Trophoblast cell (in vitro differentiated cells and primary cell): ENCODE data around the gene APOA5.
A peak's percentile ranks its signal among the peaks of the same experiment; 100 is the strongest.
"Not testable (repeated sequence)": the region's sequence is repeated elsewhere in the genome, so short reads cannot be mapped to it uniquely, and the experiment has no call there.

ENCODE experiments used
- DNase-seq, 2 donors: peaks; one replicate each; pipeline ENCODE4 v3.0.0-alpha.2; 2016
- H2AFZ ChIP-seq: 2 replicates; pipeline ENCODE4 v1.6.1; 2013; ENCODE audit warnings: low read length, moderate library complexity, mild to moderate bottlenecking; ENCODE audit not compliant: insufficient read depth, poor library complexity
- H2AK5ac ChIP-seq: 2 replicates; pipeline ENCODE4 v1.6.1; 2013; ENCODE audit warnings: mild to moderate bottlenecking, low read length
- H2BK120ac ChIP-seq: 2 replicates; pipeline ENCODE4 v1.6.1; 2013; ENCODE audit warnings: low read length, mild to moderate bottlenecking, moderate library complexity; ENCODE audit not compliant: insufficient read depth, poor library complexity
- H2BK12ac ChIP-seq: 2 replicates; pipeline ENCODE4 v1.6.1; 2013; ENCODE audit warnings: mild to moderate bottlenecking, low read length, moderate library complexity
- H2BK5ac ChIP-seq: 2 replicates; pipeline ENCODE4 v1.6.1; 2013; ENCODE audit warnings: low read length, low read depth, moderate library complexity, mild to moderate bottlenecking; ENCODE audit not compliant: poor library complexity
- H3K14ac ChIP-seq: 2 replicates; pipeline ENCODE4 v1.6.1; 2013; ENCODE audit warnings: mild to moderate bottlenecking, low read length
- H3K18ac ChIP-seq: 2 replicates; pipeline ENCODE4 v1.6.1; 2013; ENCODE audit warnings: mild to moderate bottlenecking, low read length
- H3K23ac ChIP-seq: 2 replicates; pipeline ENCODE4 v1.6.1; 2013; ENCODE audit warnings: low read length
- H3K27ac ChIP-seq: 2 replicates; pipeline ENCODE4 v1.5.1; 2013; ENCODE audit warnings: low read depth, mild to moderate bottlenecking, inconsistent platforms, low read length, moderate library complexity
- H3K27me3 ChIP-seq: 2 replicates; pipeline ENCODE4 v1.6.1; 2013; ENCODE audit warnings: inconsistent platforms, mild to moderate bottlenecking, low read length, moderate library complexity; ENCODE audit not compliant: insufficient read depth
- H3K36me3 ChIP-seq, 2 experiments: 1 replicate in 1 of 2; 2 replicates in 1 of 2; pipeline ENCODE4 v1.6.1; 2013; ENCODE audit warnings: low read length in 2 of 2, mild to moderate bottlenecking in 2 of 2, moderate library complexity in 1 of 2; ENCODE audit not compliant: insufficient read depth in 2 of 2, control insufficient read depth in 1 of 2
- H3K4ac ChIP-seq: 2 replicates; pipeline ENCODE4 v1.6.1; 2013; ENCODE audit warnings: low read depth, mild to moderate bottlenecking, low read length, moderate library complexity
- H3K4me1 ChIP-seq, 2 experiments: 1 replicate in 1 of 2; 2 replicates in 1 of 2; pipeline ENCODE4 v1.6.1; 2013; ENCODE audit warnings: low read length in 2 of 2, mild to moderate bottlenecking in 2 of 2, moderate library complexity in 1 of 2; ENCODE audit not compliant: insufficient read depth in 2 of 2, control insufficient read depth in 1 of 2
- H3K4me2 ChIP-seq: 2 replicates; pipeline ENCODE4 v1.6.1; 2013; ENCODE audit warnings: inconsistent platforms, mild to moderate bottlenecking, low read length, moderate library complexity
- H3K4me3 ChIP-seq: 2 replicates; pipeline ENCODE4 v1.5.1; 2013; ENCODE audit warnings: mild to moderate bottlenecking, low read depth, low read length, inconsistent platforms
- H3K79me1 ChIP-seq: one replicate; pipeline ENCODE4 v1.6.1; 2013; ENCODE audit warnings: low read length
- H3K79me2 ChIP-seq: 2 replicates; pipeline ENCODE4 v1.6.1; 2013; ENCODE audit warnings: low read length, mild to moderate bottlenecking; ENCODE audit not compliant: control insufficient read depth, insufficient read depth, poor library complexity
- H3K9ac ChIP-seq: 2 replicates; pipeline ENCODE4 v1.6.1; 2013; ENCODE audit warnings: mild to moderate bottlenecking, low read length
- H3K9me3 ChIP-seq: 2 replicates; pipeline ENCODE4 v1.6.1; 2013; ENCODE audit warnings: low read depth, mild to moderate bottlenecking, control low read depth, inconsistent platforms, low read length; ENCODE audit not compliant: insufficient read depth
- H4K12ac ChIP-seq: 2 replicates; pipeline ENCODE4 v1.6.1; 2013; ENCODE audit warnings: low read depth, mild to moderate bottlenecking, low read length, moderate library complexity
- H4K8ac ChIP-seq: 2 replicates; pipeline ENCODE4 v1.6.1; 2013; ENCODE audit warnings: low read depth, mild to moderate bottlenecking, low read length, moderate library complexity
- H4K91ac ChIP-seq: one replicate; pipeline ENCODE4 v1.6.1; 2013; ENCODE audit warnings: low read depth, mild to moderate bottlenecking, low read length, moderate library complexity
- WGBS: extraction: QIAGEN DNeasy Blood & Tissue Kit; methylation state at CpG from one replicate; pipeline ENCODE4 v1.1.7; 2013; ENCODE audit warnings: missing lambda C conversion rate; ENCODE audit not compliant: insufficient read length, insufficient coverage; ENCODE audit errors: extremely low coverage; 5-methylcytosine and 5-hydroxymethylcytosine counted together

APOA5 gene

GRCh38 chr11:116772443-116773202, 19.1 kb downstream of the APOA5 start, which contains the start of gene BUD13:
Gene BUD13 (minus strand): TSS chr11:116772987. CDS start chr11:116772964, 23 bp downstream.
- H3K27me3 ChIP-seq: no peaks in the 10 kb centered on the region
- no peak within 1 kb of the TSS for H2AK5ac ChIP-seq
- peaks cover 5% of the 10 kb centered on the region for H3K79me1 ChIP-seq
- peak within 1 kb of the TSS; percentile 96 for H2AFZ ChIP-seq
- peak within 1 kb of the TSS; percentile 97 for H3K18ac ChIP-seq
- peaks cover 5% of the 10 kb centered on the region for H3K79me2 ChIP-seq
- H3K36me3 ChIP-seq: peaks cover 7% of the 10 kb centered on the region in 2 experiments
- no peak within 1 kb of the TSS for H2BK12ac ChIP-seq
- H3K9ac ChIP-seq: peak within 1 kb of the TSS; percentile 96
- H3K4ac ChIP-seq: peak within 1 kb of the TSS; percentile 96
- H3K4me3 ChIP-seq: peak within 1 kb of the TSS; percentile 97
- no CpG with 5 or more reads among the region's 73 CpGs for WGBS
- H2BK120ac ChIP-seq: peak within 1 kb of the TSS; percentile 98
- peak within 1 kb of the TSS; percentile 97 for H3K14ac ChIP-seq
- peaks cover 4 to 6% of the 10 kb centered on the region in 2 experiments for H3K4me1 ChIP-seq
- peak within 1 kb of the TSS; percentile 98 for H4K8ac ChIP-seq
- no peak within 1 kb of the TSS for H3K23ac ChIP-seq
- H3K27ac ChIP-seq: peak within 1 kb of the TSS; percentile 93
- H3K9me3 ChIP-seq: no peaks in the 10 kb centered on the region
- DNase-seq: peak; percentile 83 to 92
- H2BK5ac ChIP-seq: peak within 1 kb of the TSS; percentile 95
- H4K12ac ChIP-seq: peak within 1 kb of the TSS; percentile 97
- H4K91ac ChIP-seq: peak within 1 kb of the TSS; percentile 99
- peak within 1 kb of the TSS; percentile 93 for H3K4me2 ChIP-seq

- Histone ChIP-seq H2BK120ac (no peak overlapping the region), H3K23ac (no peak overlapping the region)
- DNase-seq: no peak
These were observed 19.7 kb downstream of the APOA5 start for GRCh38 chr11:116771935-116772334.

GRCh38 chr11:116762132-116762531, 29.5 kb downstream of the APOA5 start:
- Histone ChIP-seq H3K27ac (no peak overlapping the region), H3K9ac (no peak overlapping the region), H3K36me3 (peaks cover 10 to 26% of the 10 kb centered on the region in 2 experiments), H4K8ac (no peak overlapping the region), H3K4me1 (no peaks in the 10 kb centered on the region), H3K4me3 (no peak overlapping the region), H3K23ac (no peak overlapping the region), H3K79me2 (no peaks in the 10 kb centered on the region), H4K12ac (no peak overlapping the region), H2BK5ac (no peak overlapping the region), H2AK5ac (no peak overlapping the region), H2AFZ (no peak overlapping the region), H3K4ac (no peak overlapping the region), H3K4me2 (no peak overlapping the region), H3K27me3 (no peaks in the 10 kb centered on the region), H3K9me3 (no peaks in the 10 kb centered on the region), H3K14ac (no peak overlapping the region), H2BK12ac (no peak overlapping the region), H4K91ac (no peak overlapping the region), H3K79me1 (no peaks in the 10 kb centered on the region), H3K18ac (no peak overlapping the region), H2BK120ac (no peak overlapping the region)
- DNase-seq: no peak
- WGBS: no CpG with 5 or more reads among the region's 2 CpGs

More at GRCh38 chr11:116771935-116772334, 19.7 kb downstream of the APOA5 start:
- peak overlapping the region; percentile 96 for H3K4ac ChIP-seq
- H2BK5ac ChIP-seq: no peak overlapping the region
- H2AK5ac ChIP-seq: no peak overlapping the region
- no peak overlapping the region for H3K27ac ChIP-seq
- H3K27me3 ChIP-seq: no peaks in the 10 kb centered on the region
- no peak overlapping the region for H4K8ac ChIP-seq
- no CpG with 5 or more reads among the region's 2 CpGs for WGBS
- no peak overlapping the region for H4K91ac ChIP-seq
- H3K18ac ChIP-seq: no peak overlapping the region
- H2AFZ ChIP-seq: no peak overlapping the region
- peaks cover 5% of the 10 kb centered on the region for H3K79me2 ChIP-seq
- H3K14ac ChIP-seq: no peak overlapping the region
- no peak overlapping the region for H2BK12ac ChIP-seq
- no peak overlapping the region for H3K9ac ChIP-seq
- H3K36me3 ChIP-seq: peaks cover 5 to 7% of the 10 kb centered on the region in 2 experiments
- H3K79me1 ChIP-seq: peaks cover 5% of the 10 kb centered on the region
- no peaks in the 10 kb centered on the region for H3K9me3 ChIP-seq
- H3K4me3 ChIP-seq: no peak overlapping the region
- H3K4me2 ChIP-seq: peak overlapping the region; percentile 93
- peaks cover 4 to 6% of the 10 kb centered on the region in 2 experiments for H3K4me1 ChIP-seq
- H4K12ac ChIP-seq: peak overlapping the region; percentile 44

DNA sequence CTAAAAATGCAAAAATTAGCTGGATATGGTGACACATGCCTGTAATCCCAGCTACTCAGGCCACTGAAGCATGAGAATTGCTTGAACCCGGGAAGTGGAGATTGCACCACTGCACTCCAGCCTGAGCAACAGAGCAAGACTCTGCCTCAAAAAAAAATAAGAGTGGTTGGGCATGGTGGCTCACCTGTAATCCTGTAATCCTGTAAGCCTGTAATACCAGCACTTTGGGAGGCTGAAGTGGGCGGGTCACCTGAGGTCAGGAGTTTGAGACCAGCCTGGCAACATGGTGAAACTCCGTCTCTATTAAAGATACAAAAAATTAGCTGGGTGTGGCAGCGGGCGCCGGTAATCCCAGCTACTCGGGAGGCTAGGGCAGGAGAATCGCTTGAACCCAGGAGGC, 35.6 kb downstream of the APOA5 start:
- H3K27me3 ChIP-seq, H2BK5ac ChIP-seq, H4K12ac ChIP-seq, H2AK5ac ChIP-seq, H4K91ac ChIP-seq, H2BK120ac ChIP-seq, H4K8ac ChIP-seq, H3K27ac ChIP-seq, H3K18ac ChIP-seq, H3K4ac ChIP-seq, DNase-seq, H3K23ac ChIP-seq, H2AFZ ChIP-seq, H3K79me2 ChIP-seq, H3K4me1 ChIP-seq, H3K4me3 ChIP-seq, H3K4me2 ChIP-seq, H3K9me3 ChIP-seq, H3K79me1 ChIP-seq, H3K9ac ChIP-seq, H3K14ac ChIP-seq, H2BK12ac ChIP-seq: not testable (repeated sequence)
- WGBS: no CpG with 5 or more reads among the region's 8 CpGs
- H3K36me3 ChIP-seq: peaks cover 20 to 26% of the 10 kb centered on the region in 2 experiments
